H1 (cell line): ENCODE measurements around the gene DSG4. TPM values are rescaled to one million over a fixed set of nuclear protein-coding genes. Genes with fewer than 3 reads are reported as not detected.

ENCODE experiments used
- CTCF ChIA-PET: fragments of 300-600 bp; sonication (Branson Sonifier 250); formaldehyde crosslinking; loops from one replicate; lab custom pipeline; 2021; ENCODE audit not compliant: partially characterized antibody; lab: Charles Lee
- POLR2A ChIA-PET: fragments of 300-600 bp; sonication (Branson Sonifier 250); formaldehyde crosslinking; loops from one replicate; lab custom pipeline; 2021; ENCODE audit warnings: inconsistent platforms; ENCODE audit not compliant: partially characterized antibody; lab: Charles Lee
- DNase-seq, 2 experiments: peaks; one replicate each; pipeline versions ENCODE4 v3.0.0 to v3.0.0-alpha.2; 2010 to 2022; ENCODE audit warnings: low spot score in 2 of 2, low read depth in 1 of 2, mixed read lengths in 1 of 2
- FAIRE-seq: peaks from 2 replicates; lab custom pipeline; 2011; peaks lifted over from hg19 to GRCh38; lab: Jason Lieb, UNC
- H2AFZ ChIP-seq: 2 replicates; pipeline ENCODE4 v1.8.1; 2012; ENCODE audit warnings: low read length, inconsistent platforms
- H2AK5ac ChIP-seq: 2 replicates; pipeline ENCODE4 v1.6.1; 2013; ENCODE audit warnings: low read depth, low read length
- H2BK120ac ChIP-seq: replicated peaks from 2 replicates; pipeline ENCODE3; 2013; ENCODE audit warnings: low read depth, low read length, inconsistent platforms
- H2BK12ac ChIP-seq: 2 replicates; pipeline ENCODE4 v1.6.1; 2013; ENCODE audit warnings: low read depth, low read length
- H2BK15ac ChIP-seq: 2 replicates; pipeline ENCODE4 v1.6.1; 2013; ENCODE audit warnings: low read length
- H2BK20ac ChIP-seq: 2 replicates; pipeline ENCODE4 v1.6.1; 2013; ENCODE audit warnings: low read length
- H2BK5ac ChIP-seq: 2 replicates; pipeline ENCODE4 v1.6.1; 2013; ENCODE audit warnings: low read depth, low read length
- H3K14ac ChIP-seq: 2 replicates; pipeline ENCODE4 v1.6.1; 2013; ENCODE audit warnings: inconsistent platforms; ENCODE audit not compliant: insufficient read length
- H3K18ac ChIP-seq: 2 replicates; pipeline ENCODE4 v1.6.1; 2013; ENCODE audit warnings: low read length; ENCODE audit errors: extremely low read depth
- H3K23ac ChIP-seq: 2 replicates; pipeline ENCODE4 v1.6.1; 2013; ENCODE audit warnings: inconsistent platforms; ENCODE audit not compliant: insufficient read length
- H3K23me2 ChIP-seq: 2 replicates; pipeline ENCODE4 v1.6.1; 2013; ENCODE audit warnings: low read depth, low read length
- H3K27ac ChIP-seq: 2 replicates; pipeline ENCODE4 v1.6.1; 2011; ENCODE audit warnings: low read depth, low read length, inconsistent platforms
- H3K27me3 ChIP-seq, 4 experiments: replicated peaks in 1 of 4; 1 replicate in 1 of 4; 2 replicates in 3 of 4; pipeline versions ENCODE4 v1.6.1 to v1.8.1; 2011 to 2013; ENCODE audit warnings: low read length in 3 of 4, mild to moderate bottlenecking in 3 of 4, inconsistent platforms in 2 of 4, mixed read lengths in 2 of 4, moderate library complexity in 1 of 4; ENCODE audit not compliant: control insufficient read depth in 3 of 4, insufficient read depth in 3 of 4; ENCODE audit errors: extremely low read depth in 1 of 4
- H3K36me3 ChIP-seq, 4 experiments: 2 replicates each; pipeline versions ENCODE4 v1.6.1 to v1.8.1; 2011 to 2013; ENCODE audit warnings: mild to moderate bottlenecking in 4 of 4, low read length in 3 of 4, moderate library complexity in 2 of 4, control low read depth in 1 of 4, inconsistent platforms in 1 of 4; ENCODE audit not compliant: insufficient read depth in 4 of 4, control insufficient read depth in 2 of 4
- H3K4ac ChIP-seq: replicated peaks from 2 replicates; pipeline ENCODE3; 2013; ENCODE audit warnings: low read length, low read depth, mixed read lengths, inconsistent platforms; ENCODE audit not compliant: insufficient read length
- H3K4me1 ChIP-seq, 4 experiments: replicated peaks in 1 of 4; 1 replicate in 1 of 4; 2 replicates in 3 of 4; pipeline versions ENCODE4 v1.6.1 to v1.8.1; 2011 to 2013; ENCODE audit warnings: low read length in 3 of 4, inconsistent platforms in 2 of 4, mixed read lengths in 1 of 4; ENCODE audit not compliant: insufficient read depth in 4 of 4, control insufficient read depth in 3 of 4
- H3K4me2 ChIP-seq, 2 experiments: 2 replicates each; pipeline versions ENCODE4 v1.6.1 to v1.8.1; 2011 to 2013; ENCODE audit warnings: low read depth in 2 of 2, low read length in 2 of 2, control low read depth in 1 of 2, inconsistent platforms in 1 of 2, mild to moderate bottlenecking in 1 of 2; ENCODE audit not compliant: insufficient read depth in 1 of 2
- H3K4me3 ChIP-seq, 4 experiments: fragments of 200-600, 300-600 bp in 1 of 4; sonication (generic), shearing (Covaris generic), sonication (Bioruptor Twin) in 1 of 4; 2 replicates each; pipeline versions ENCODE4 v1.5.1 to v1.8.1; 2011 to 2016; ENCODE audit warnings: low read length in 4 of 4, low read depth in 3 of 4, control low read depth in 2 of 4, inconsistent platforms in 2 of 4, mild to moderate bottlenecking in 2 of 4, mixed read lengths in 1 of 4, moderate library complexity in 1 of 4; ENCODE audit not compliant: insufficient read depth in 2 of 4; ENCODE audit errors: extremely low read depth in 1 of 4
- H3K56ac ChIP-seq: replicated peaks from 2 replicates; pipeline ENCODE3; 2013; ENCODE audit warnings: low read depth, mild to moderate bottlenecking, mixed read lengths, low read length, inconsistent platforms; ENCODE audit not compliant: insufficient read length
- H3K79me1 ChIP-seq: 2 replicates; pipeline ENCODE4 v1.6.1; 2013; ENCODE audit warnings: low read depth, low read length, control low read depth
- H3K79me2 ChIP-seq, 2 experiments: 2 replicates each; pipeline versions ENCODE4 v1.6.1 to v1.8.1; 2012 to 2013; ENCODE audit warnings: low read length in 2 of 2, mild to moderate bottlenecking in 2 of 2, inconsistent platforms in 1 of 2; ENCODE audit not compliant: insufficient read depth in 2 of 2, control insufficient read depth in 1 of 2
- H3K9ac ChIP-seq, 4 experiments: replicated peaks in 1 of 4; 1 replicate in 1 of 4; 2 replicates in 3 of 4; pipeline versions ENCODE4 v1.6.1 to v1.8.1; 2011 to 2013; ENCODE audit warnings: low read depth in 3 of 4, low read length in 3 of 4, control low read depth in 2 of 4, mild to moderate bottlenecking in 2 of 4, moderate library complexity in 2 of 4, inconsistent platforms in 1 of 4; ENCODE audit errors: extremely low read depth in 1 of 4
- H3K9me3 ChIP-seq, 2 experiments: 2 replicates each; pipeline versions ENCODE4 v1.6.1 to v1.8.1; 2012 to 2013; ENCODE audit warnings: mild to moderate bottlenecking in 2 of 2, moderate library complexity in 2 of 2, control low read depth in 1 of 2, inconsistent platforms in 1 of 2, low read depth in 1 of 2, low read length in 1 of 2, mixed read lengths in 1 of 2; ENCODE audit not compliant: insufficient read depth in 2 of 2
- H4K20me1 ChIP-seq, 2 experiments: replicated peaks in 1 of 2; 2 replicates each; pipeline versions ENCODE3 to v1.8.1; 2011 to 2013; ENCODE audit warnings: inconsistent platforms in 2 of 2, low read length in 2 of 2, mild to moderate bottlenecking in 1 of 2; ENCODE audit not compliant: insufficient read depth in 2 of 2, control insufficient read depth in 1 of 2
- H4K5ac ChIP-seq: 2 replicates; pipeline ENCODE4 v1.6.1; 2013; ENCODE audit warnings: low read length, low read depth, mixed read lengths, inconsistent platforms; ENCODE audit not compliant: insufficient read length
- H4K8ac ChIP-seq: 2 replicates; pipeline ENCODE4 v1.8.0; 2013; ENCODE audit warnings: mild to moderate bottlenecking, moderate library complexity, low read length, inconsistent platforms; ENCODE audit not compliant: insufficient read depth; ENCODE audit errors: extremely low read depth
- H4K91ac ChIP-seq: replicated peaks from 2 replicates; pipeline ENCODE3; 2013; ENCODE audit warnings: low read length, mixed read lengths, inconsistent platforms; ENCODE audit not compliant: insufficient read length
- CHD2 ChIP-seq: IDR thresholded peaks from 2 replicates; pipeline ENCODE4 v1.6.1; 2012; ENCODE audit warnings: low read length, improper control_type of control experiment
- POLR2A ChIP-seq, 2 experiments: IDR thresholded peaks; 1 replicate in 1 of 2; 2 replicates in 1 of 2; pipeline ENCODE4 v1.6.1; 2011; ENCODE audit warnings: low read depth in 2 of 2, low read length in 2 of 2, mild to moderate bottlenecking in 2 of 2; ENCODE audit errors: control extremely low read depth in 1 of 2
- SP1 ChIP-seq: IDR thresholded peaks from 2 replicates; pipeline ENCODE4 v1.6.1; 2011; ENCODE audit warnings: low read depth, low read length
- WGBS, 2 experiments: shearing (Covaris generic) in 1 of 2; methylation state at CpG; one replicate each; pipeline versions ENCODE4 v1.1.6 to v1.1.7; 2013 to 2015; ENCODE audit warnings: low lambda C conversion rate in 2 of 2, mixed read lengths in 2 of 2, inconsistent platforms in 1 of 2, low coverage in 1 of 2, missing lambda C conversion rate in 1 of 2; ENCODE audit not compliant: insufficient replicate concordance in 2 of 2, insufficient coverage in 1 of 2, insufficient read length in 1 of 2; ENCODE audit errors: extremely low coverage in 1 of 2, missing lambda C conversion rate in 1 of 2; 5-methylcytosine and 5-hydroxymethylcytosine counted together
- polyA plus RNA-seq, 7 experiments: library from polyadenylated mRNA; depleted of rRNA in 3 of 7; stranded (reverse) in 5 of 7; unstranded in 2 of 7; fragments of >200 nt in 5 of 7; fragments of 200-250 nt in 2 of 7; gene quantifications; 1 replicate in 5 of 7; 2 replicates in 1 of 7; 4 replicates in 1 of 7; pipeline versions ENCODE4 v1.2.1 to v1.2.3, GENCODE V29; 2011 to 2013; ENCODE audit warnings: missing spikeins in 2 of 7, mixed read lengths in 2 of 7
- total RNA-seq: library from RNA; stranded (reverse); fragmentation: NEBNext Ultra II Directional; extraction: Animal tissue kit (Norgen Biotek cat#: 25700); gene quantifications from 2 replicates; pipeline ENCODE4 v1.2.1, GENCODE V29; 2021

DSG4 gene
- total and polyA plus RNA-seq, 2 of the 8 experiments (the other 6 are each of a cell fraction or from before 2014, with no cell fraction given): not detected

- Histone ChIP-seq H3K9me3 (no peaks in the 10 kb centered on the region), H2AFZ (no peak overlapping the region), H3K36me3 (no peaks in the 10 kb centered on the region), H3K27ac (no peak overlapping the region), H3K23ac (no peak overlapping the region), H3K4ac (no peak overlapping the region), H2BK120ac (no peak overlapping the region), H3K4me2 (no peak overlapping the region), H4K91ac (no peak overlapping the region), H3K4me1 (no peaks in the 10 kb centered on the region), H4K5ac (no peak overlapping the region), H3K23me2 (no peaks in the 10 kb centered on the region), H2BK15ac (no peak overlapping the region), H3K56ac (no peak overlapping the region), H2AK5ac (no peak overlapping the region), H2BK12ac (no peak overlapping the region), H3K27me3 (no peaks in the 10 kb centered on the region), H3K14ac (no peak overlapping the region), H4K8ac (no peak overlapping the region), H3K9ac (no peak overlapping the region), H3K4me3 (no peak overlapping the region), H4K20me1 (no peaks in the 10 kb centered on the region), H3K79me2 (no peaks in the 10 kb centered on the region), H3K18ac (no peak overlapping the region), H3K79me1 (no peaks in the 10 kb centered on the region), H2BK20ac (no peak overlapping the region), H2BK5ac (no peak overlapping the region)
- WGBS, 2 experiments: 90% methylated on average over 6 of the region's 6 CpGs; no CpG with 5 or more reads in 1 of the 2 experiments
- no peak for FAIRE-seq
- DNase-seq: no peak
- POLR2A ChIA-PET: no interaction called here
- CTCF ChIA-PET: interaction anchor here (0.7 to 6.8 kb wide), 4 partner anchors 9 to 472 kb away, joined by 3 to 47 read pairs (median 4); no protein-coding TSS in a partner anchor
- TF ChIP-seq CHD2 (no peak), SP1 (no peak), POLR2A (IDR thresholded peaks at IDR 0.05; ENCODE audit: control extremely low read depth in 1 of 2, low read depth in 2 of 2, low read length in 2 of 2) (no peak)
Measured at GRCh38 chr18:31440787-31441186, 64.2 kb downstream of the DSG4 start.
